HG03521 (cell line): ENCODE results near the gene DDN.

Experiments
- ATAC-seq: cut with Tn5 transposase; IDR thresholded peaks from one replicate; pipeline ENCODE4 v1.9.1; 2021; ENCODE audit warnings: mild to moderate bottlenecking, moderate library complexity; ENCODE audit not compliant: unreplicated experiment

Gene DDN

DNA sequence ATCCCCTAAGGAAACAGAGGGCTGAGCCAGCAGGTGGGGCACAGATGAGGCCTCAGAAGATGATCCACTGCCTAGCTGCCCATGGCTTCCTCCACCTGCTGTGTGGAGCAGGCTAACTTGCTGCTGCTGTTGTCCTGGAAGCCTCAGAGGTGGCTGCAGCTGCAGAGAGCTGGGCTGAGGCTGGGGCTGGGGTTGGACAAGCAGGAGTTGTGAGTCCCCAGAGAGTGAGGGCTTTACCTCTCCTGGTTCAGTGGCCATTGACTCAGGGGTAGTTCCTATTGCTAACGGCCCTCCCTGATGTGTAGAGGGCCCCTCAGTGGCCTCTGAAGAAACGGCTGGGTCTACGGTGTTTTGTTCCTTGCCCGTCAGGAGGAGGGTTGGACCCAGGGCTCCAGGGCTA, 33.1 kb upstream of the DDN start:
- ATAC-seq: no peak

DNA sequence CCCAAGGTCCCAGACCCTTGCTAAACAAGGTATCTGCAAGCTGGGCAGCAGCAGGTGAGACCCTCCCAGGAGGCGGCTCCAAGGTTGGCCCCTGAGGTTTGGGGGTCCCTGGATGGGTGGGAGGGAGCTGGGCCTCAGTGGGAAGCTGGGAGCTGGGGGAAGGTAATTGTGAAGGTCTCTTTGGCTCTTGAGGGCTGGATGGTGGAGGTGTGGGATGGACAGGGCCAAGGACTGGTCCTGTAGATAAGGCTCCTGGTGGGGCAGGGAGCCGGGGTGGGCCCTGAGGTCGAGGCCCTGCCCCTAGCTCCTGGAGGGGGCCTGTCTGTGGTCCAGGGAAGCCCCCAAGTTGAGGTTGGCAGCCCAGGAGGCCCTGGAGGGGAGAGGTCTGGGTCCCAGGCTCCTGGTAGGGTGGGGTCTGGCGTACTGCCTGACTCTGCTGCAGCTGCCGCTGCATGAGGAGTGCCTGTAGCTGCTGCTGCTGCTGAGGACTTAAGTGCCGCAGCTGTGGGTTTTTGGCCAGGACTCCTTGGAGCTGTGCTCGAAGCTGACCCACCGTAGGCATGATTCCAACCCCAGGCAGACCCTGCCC, 32.5 kb upstream of the DDN start:
- no peak for ATAC-seq

GRCh38 chr12:49030714-49031572, 31.8 kb upstream of the DDN start:
- ATAC-seq: no peak

GRCh38 chr12:49030119-49030518, 30.9 kb upstream of the DDN start:
- no peak for ATAC-seq

DNA sequence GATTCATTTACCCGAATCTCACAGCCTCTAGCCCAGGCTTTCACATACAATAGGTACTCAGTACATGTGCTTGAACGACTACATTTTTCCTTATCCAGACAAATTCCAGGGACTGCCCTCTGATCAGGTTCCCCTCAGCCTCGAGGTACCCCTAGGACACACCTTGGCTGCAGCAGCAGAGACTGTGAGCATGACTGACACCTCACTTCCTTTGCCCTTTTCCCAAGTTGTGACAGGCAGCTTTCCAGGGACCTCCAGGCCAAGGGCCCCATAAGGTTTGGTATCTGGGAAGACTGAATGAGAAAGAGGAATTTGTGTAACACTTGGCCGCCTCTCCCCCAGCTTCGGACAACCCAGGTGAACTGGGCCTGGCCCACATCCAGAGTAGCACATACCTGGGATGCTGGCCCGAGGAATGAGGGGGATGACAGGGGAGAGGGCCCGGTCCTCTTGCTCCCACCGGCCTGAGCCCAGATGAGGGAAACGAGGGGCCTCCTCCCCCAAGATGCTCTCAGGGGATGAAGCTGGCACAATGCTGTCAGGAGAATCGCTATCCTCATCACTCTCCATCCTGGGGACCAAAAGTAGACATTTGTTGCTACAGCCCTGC, 29.6 kb upstream of the DDN start:
- ATAC-seq: no peak

DNA sequence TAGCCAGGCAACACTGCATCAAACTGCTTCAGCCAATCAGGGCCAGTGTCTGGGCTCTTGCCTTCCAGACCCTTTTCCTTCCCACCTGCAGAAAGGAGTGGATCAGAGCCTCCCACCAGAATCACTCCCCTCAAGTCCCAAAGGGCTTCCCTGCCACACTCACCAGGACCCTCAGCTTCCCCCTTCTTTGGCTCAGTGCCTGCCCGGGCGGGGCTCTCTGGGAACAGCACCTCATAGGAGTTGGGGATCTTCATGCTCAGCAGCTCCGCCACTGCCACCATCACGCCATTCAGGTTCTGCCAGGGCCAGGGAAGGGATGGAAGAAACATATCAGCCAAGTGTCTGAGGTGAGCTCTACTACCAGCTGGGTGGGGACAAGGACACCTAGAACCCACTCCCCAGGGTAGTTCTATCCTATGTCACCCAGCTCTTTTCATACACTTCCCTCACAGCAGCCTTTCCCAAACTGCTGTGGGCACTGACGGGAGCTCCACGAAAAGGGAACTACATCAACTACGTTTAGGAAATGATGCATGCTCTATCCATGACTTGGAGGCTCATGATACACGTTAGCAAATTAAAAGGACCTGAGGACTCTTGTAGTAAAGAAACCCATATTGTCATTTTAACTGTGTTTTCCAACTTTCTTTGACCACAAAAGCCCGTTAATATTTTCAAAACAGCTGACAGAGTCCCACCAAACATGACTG, 28.8 kb upstream of the DDN start:
- ATAC-seq: no peak

- ATAC-seq: no peak
Observed at GRCh38 chr12:49026678-49027480, 27.7 kb upstream of the DDN start.

DNA sequence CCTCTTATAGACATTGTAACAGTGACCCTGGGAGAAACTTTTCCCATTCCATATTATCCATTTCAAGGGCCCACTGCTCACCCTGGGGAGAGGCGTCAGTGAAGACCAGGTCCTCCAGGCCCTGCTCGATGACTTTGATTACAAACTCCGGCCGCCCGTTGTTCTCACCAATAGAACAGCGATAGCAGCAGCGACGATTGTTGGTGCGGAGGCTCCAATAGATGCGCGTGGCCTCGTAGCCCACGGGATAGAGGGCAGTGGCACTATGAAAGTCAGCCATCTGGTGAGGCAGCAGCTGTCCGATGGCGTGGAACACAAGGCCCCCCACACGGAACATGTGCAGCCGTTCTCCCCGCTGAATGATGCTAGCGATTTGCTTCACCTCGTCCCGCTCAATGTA, 26.9 kb upstream of the DDN start:
- ATAC-seq: no peak

- ATAC-seq: no peak
Observed at GRCh38 chr12:49025463-49025862, 26.3 kb upstream of the DDN start.

DNA sequence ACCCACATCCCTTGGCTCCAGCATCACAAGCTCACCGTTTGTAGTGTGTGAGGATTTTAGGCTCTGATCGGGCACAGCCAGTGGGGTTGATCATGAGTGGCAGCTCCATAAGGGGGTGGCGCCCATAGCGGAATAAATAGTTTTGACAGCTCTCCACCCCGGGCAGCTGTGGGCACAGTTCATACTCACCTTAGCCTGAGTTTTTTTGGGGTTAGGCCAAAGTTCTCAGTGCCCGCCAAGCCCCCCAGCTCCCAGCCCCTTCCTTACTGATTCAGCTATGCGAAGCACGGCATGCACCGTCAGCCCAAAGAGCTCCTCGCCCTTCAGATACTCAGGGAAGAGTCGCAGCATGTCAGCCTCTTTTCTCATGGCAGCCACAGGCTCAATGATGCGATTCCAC, 25.4 kb upstream of the DDN start:
- ATAC-seq: no peak

DNA sequence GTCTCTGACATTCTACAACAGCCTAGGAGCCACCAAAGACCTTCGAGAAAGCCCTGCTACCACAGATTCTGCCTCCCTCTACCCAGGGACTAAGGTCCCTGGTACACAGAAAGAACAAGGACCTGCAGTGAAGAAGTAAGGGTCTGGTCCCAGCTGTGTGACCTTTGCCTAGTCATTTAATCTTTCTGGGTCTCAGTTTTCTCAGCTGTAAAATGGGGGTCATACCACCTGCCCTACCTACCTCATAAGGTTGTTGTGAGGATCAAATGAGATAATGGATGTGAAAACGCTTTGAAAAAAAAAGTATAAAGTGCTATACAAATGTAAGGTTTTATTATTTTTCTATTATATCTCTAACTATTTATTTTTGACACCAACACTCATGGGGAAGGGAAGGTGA, 24.6 kb upstream of the DDN start:
- ATAC-seq: no peak

GRCh38 chr12:49022558-49023178, 23.5 kb upstream of the DDN start:
- no peak for ATAC-seq

- ATAC-seq: no peak
Observed at GRCh38 chr12:49021292-49021915, 22.2 kb upstream of the DDN start.

GRCh38 chr12:49020441-49020840, 21.3 kb upstream of the DDN start:
- no peak for ATAC-seq

DNA sequence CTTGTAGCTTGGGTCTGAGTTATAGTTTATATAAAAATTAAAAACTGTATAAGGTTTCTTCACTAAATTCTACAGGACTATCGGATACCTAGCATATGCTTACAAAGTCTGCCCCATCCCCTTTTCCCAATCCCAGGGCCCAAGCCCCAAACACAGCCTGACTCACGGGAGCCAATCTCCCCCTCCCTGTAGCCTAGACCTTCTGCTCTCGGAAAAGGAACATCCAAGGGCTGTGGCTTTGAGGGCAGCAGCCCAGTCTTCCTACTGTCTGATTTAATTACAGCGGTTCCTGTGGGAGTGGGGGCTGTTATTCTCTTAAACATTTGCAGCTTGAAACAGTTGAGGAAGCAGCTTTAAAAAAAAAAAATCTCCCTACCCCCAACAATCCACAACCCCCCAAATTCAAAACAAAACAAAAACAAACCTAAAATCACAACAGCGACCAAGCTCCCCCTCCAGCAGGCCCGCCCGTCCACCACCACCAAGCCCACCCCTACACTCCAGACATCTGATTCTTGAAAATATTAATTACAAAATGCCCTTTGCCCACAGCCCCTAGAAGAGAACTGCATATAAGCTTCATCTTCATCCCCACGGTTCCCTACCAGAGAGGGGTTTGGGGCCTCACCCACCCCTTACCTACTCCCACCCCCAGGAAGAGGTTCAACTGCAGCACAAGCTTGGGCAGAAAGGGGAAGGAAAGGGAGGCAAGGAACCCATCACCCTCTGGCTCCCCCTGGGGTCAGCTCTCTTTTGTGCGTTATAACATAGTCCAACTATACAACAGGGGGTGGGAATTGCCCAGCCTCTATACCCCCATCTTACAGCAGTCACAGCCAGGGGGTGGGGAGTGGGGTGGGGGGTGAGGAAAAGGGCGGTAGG, 20.5 kb upstream of the DDN start:
- no peak for ATAC-seq

DNA sequence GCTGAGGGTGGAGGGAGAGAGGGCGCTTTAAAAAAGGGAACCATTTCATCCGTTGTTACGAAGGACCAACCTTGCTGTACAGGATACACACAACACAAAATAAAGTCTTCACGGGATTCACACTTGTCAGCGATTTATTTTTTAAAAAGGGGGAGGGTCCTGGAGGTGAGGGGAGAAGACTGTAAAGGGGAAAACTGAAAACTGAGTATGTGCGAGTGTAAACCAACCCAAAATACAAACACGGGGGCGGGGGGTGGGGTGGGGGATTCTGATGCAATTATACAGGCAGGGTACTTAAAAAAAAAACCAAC, 19.9 kb upstream of the DDN start:
- ATAC-seq: peak; percentile 17

- peak; percentile 92 for ATAC-seq
Observed at GRCh38 chr12:49018261-49019119, 19.3 kb upstream of the DDN start, which contains the start of gene PRKAG1. TSS of gene PRKAG1 (minus strand) at chr12:49018776. CDS start at chr12:49018740, 36 bp downstream.

DNA sequence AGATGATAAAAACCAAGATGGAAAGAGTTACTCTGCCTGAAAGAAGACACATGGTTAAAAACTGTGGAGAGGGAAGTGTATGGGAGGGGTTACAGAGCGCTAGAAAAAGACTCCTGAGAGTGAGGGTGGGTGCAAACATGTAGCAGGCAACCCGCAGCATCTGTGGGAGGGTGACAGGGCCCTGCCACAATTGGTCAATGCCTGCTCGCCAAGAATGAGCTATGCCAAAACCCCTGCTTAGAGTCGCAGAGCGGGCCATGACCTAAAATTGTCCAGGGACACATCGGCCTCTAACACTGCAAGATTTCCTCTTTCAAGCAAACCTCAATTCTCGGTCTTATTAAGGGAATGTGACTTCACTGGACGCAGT, 18.7 kb upstream of the DDN start:
- ATAC-seq: no peak
